HG03196 (cell line): Measurements from ENCODE around the gene ATP10A.

Experiments
- ATAC-seq: cut with Tn5 transposase; IDR thresholded peaks from one replicate; pipeline ENCODE4 v1.9.1; 2021; ENCODE audit not compliant: unreplicated experiment

The ATP10A gene

GRCh38 chr15:25708391-25708790 lies 154.7 kb downstream of the ATP10A start:
- no peak for ATAC-seq

- no peak for ATAC-seq
These were observed 155.3 kb downstream of the ATP10A start for GRCh38 chr15:25707656-25708365.

- ATAC-seq: no peak
These were observed 156.8 kb downstream of the ATP10A start for GRCh38 chr15:25706176-25706955.

GRCh38 chr15:25705433-25706115 lies 157.6 kb downstream of the ATP10A start:
- ATAC-seq: no peak

GRCh38 chr15:25703726-25704125 lies 159.4 kb downstream of the ATP10A start:
- no peak for ATAC-seq

GRCh38 chr15:25701721-25702465 lies 161.2 kb downstream of the ATP10A start:
- ATAC-seq: no peak

GRCh38 chr15:25700916-25701315 lies 162.2 kb downstream of the ATP10A start:
- no peak for ATAC-seq

GRCh38 chr15:25697586-25697985 lies 165.5 kb downstream of the ATP10A start:
- ATAC-seq: no peak

- no peak for ATAC-seq
These were observed 167.0 kb downstream of the ATP10A start for GRCh38 chr15:25695875-25696760.

- ATAC-seq: no peak
These were observed 168.3 kb downstream of the ATP10A start for GRCh38 chr15:25694823-25695312.

- ATAC-seq: no peak
These were observed 168.9 kb downstream of the ATP10A start for GRCh38 chr15:25694239-25694584.

GRCh38 chr15:25693321-25694238 lies 169.5 kb downstream of the ATP10A start:
- ATAC-seq: no peak

- ATAC-seq: no peak
These were observed 171.3 kb downstream of the ATP10A start for GRCh38 chr15:25691544-25692430.

GRCh38 chr15:25690673-25691543 lies 172.2 kb downstream of the ATP10A start:
- no peak for ATAC-seq

GRCh38 chr15:25689592-25689991 lies 173.5 kb downstream of the ATP10A start:
- ATAC-seq: no peak

GRCh38 chr15:25688166-25688565 lies 175.0 kb downstream of the ATP10A start:
- no peak for ATAC-seq

GRCh38 chr15:25687689-25688088 lies 175.4 kb downstream of the ATP10A start:
- no peak for ATAC-seq
